ENCODE results near the gene ZSWIM8. TPM values are rescaled to one million over a fixed set of nuclear protein-coding genes. Genes with fewer than 3 reads are reported as not detected.

ZSWIM8 gene
- total RNA-seq, 1 donor from 2014 or later = 46.2 TPM

DNA sequence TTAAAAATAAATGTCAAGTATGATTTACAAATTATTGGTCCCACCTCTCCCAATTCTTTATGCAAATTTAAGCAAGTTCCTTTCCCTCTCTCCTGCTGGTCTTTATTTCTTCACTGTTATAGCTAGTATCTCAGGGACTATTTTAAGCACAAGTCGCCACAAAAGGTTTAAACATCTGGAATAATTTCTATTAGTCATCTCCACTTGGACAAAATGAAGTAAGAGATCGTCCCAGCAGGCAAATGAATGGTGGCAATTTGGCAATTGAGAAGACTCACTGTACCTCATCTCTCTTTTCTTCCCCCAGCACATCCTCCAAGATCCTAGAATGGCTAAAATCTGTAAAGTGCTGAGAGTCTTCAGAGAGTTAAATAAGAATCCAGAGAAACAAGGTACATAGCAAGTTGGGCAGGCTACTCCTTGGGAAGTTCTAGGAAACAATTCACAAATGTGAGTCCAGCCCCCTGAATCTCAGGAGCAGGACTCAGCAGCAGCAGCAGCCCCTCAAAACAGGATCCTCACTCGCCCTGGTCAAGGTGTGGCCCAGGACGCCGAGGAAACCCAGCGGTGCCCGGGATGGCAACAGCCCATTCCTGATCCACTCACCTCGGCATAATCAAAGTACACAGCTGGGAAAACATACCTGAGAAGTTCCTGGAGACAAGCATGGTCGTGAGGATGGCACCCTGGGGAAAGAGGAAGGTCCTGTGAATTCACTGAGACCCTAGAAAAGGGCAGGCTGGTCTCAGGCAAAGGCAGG is 56.3 kb downstream of the ZSWIM8 start:
- TF ChIP-seq CTCF (IDR thresholded peaks at IDR 0.05; ENCODE audit: borderline replicate concordance) = no peak
- Histone ChIP-seq H3K27ac (replicated peaks) (no peak overlapping the region), H3K36me3 (peaks cover 68% of the 10 kb centered on the region), H3K4me1 (no peaks in the 10 kb centered on the region), H3K27me3 (ENCODE audit: low read depth) (no peaks in the 10 kb centered on the region), H3K4me3 (no peak overlapping the region), H3K9me3 (replicated peaks) (no peaks in the 10 kb centered on the region)
- intact Hi-C loops (cut with micrococcal nuclease) = no loop called here
- no peak for DNase-seq

DNA sequence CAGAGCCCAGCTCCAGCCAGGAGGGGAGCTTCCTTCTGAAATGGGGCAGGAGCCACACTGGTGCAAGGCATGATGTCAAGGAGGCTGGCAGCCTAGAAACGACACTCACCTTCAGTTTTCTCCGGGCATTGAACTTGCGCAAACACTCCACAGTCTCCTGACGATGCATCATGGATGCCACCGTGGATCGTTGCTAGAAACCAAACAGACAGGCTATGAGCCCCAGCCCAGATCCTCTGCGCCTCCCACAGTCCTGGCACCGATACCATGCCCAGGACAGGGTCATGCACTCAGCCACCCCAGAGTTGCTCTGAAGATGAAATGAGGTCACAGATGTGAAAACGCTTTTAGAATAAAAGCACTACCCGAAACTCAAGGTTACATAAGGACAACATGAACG is 56.9 kb downstream of the ZSWIM8 start:
- Histone ChIP-seq H3K9me3 (replicated peaks) (no peaks in the 10 kb centered on the region), H3K36me3 (peaks cover 68% of the 10 kb centered on the region), H3K4me3 (no peak overlapping the region), H3K27me3 (ENCODE audit: low read depth) (no peaks in the 10 kb centered on the region), H3K27ac (replicated peaks) (no peak overlapping the region), H3K4me1 (no peaks in the 10 kb centered on the region)
- TF ChIP-seq CTCF (IDR thresholded peaks at IDR 0.05; ENCODE audit: borderline replicate concordance) = no peak
- no peak for DNase-seq
- intact Hi-C loops (cut with micrococcal nuclease) = no loop called here

DNA sequence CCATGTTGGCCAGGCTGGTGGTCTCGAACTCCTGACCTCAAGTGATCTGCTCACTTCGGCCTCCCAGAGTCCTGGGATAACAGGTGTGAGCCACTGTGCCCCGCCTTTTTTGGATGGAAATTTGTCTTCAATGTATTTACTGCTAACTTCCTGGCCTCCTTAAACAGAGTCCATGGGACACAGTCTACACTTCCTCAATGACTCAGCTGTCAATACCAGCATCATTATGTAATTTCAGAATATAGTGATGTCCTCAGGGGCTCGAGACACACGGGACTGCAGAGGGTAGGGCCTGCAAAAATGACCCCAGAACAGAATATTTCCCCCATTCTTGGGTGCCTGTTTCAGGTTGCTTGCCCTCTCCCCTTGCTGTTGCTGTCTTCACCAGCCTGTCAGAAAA is 57.9 kb downstream of the ZSWIM8 start:
- peaks cover 68% of the 10 kb centered on the region for H3K36me3 ChIP-seq
- intact Hi-C loops (cut with micrococcal nuclease) = no loop called here

DNA sequence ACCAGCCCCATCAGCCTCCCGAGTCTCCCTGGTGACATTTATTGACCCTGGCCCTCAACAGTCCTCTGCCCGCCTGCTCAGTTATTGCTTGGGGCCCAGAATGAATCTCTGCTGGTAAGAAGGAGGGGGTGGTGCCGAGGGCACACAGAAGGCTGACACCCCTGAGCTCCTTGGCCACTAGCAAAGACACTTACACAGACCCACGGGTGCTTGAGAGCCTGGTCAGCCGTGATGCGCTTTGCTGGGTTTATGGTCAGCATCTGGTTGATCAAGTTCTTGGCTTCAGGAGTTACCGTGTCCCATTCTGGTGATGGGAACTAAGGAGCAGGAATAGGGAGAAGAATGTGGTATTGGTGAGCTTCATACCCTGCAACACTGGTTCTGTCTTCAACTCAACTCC is 61.6 kb downstream of the ZSWIM8 start:
- H3K4me1 ChIP-seq = peaks cover 34% of the 10 kb centered on the region
- no peaks in the 10 kb centered on the region for H3K9me3 ChIP-seq (replicated peaks)
- intact Hi-C loops (cut with micrococcal nuclease) = loop anchor here (5.0 kb wide), 1 partner anchor 35 kb away; no protein-coding TSS in a partner anchor
- H3K36me3 ChIP-seq = peaks cover 57% of the 10 kb centered on the region
- TF ChIP-seq CTCF (IDR thresholded peaks at IDR 0.05; ENCODE audit: borderline replicate concordance) = no peak
- no peaks in the 10 kb centered on the region for H3K27me3 ChIP-seq (ENCODE audit: low read depth)
- no peak for DNase-seq
- H3K4me3 ChIP-seq = no peak overlapping the region
- no peak overlapping the region for H3K27ac ChIP-seq (replicated peaks)

More for the DNA sequence above, 57.9 kb downstream of the ZSWIM8 start:
- Histone ChIP-seq H3K27me3 (ENCODE audit: low read depth) (no peaks in the 10 kb centered on the region), H3K4me3 (no peak overlapping the region), H3K9me3 (replicated peaks) (no peaks in the 10 kb centered on the region), H3K4me1 (peaks cover 5% of the 10 kb centered on the region), H3K27ac (replicated peaks) (no peak overlapping the region)
- no peak for TF ChIP-seq CTCF (IDR thresholded peaks at IDR 0.05; ENCODE audit: borderline replicate concordance)
- no peak for DNase-seq

GRCh38 chr10:73848821-73849489 is 63.5 kb downstream of the ZSWIM8 start:
- no peaks in the 10 kb centered on the region for H3K27me3 ChIP-seq (ENCODE audit: low read depth)
- DNase-seq = peak; percentile 85
- H3K36me3 ChIP-seq = peaks cover 56% of the 10 kb centered on the region
- intact Hi-C loops (cut with micrococcal nuclease) = loop anchor here (5.0 kb wide), 1 partner anchor 33 kb away; no protein-coding TSS in a partner anchor
- H3K4me3 ChIP-seq = peak overlapping the region; percentile 19
- peak overlapping the region; percentile 72 for H3K27ac ChIP-seq (replicated peaks)
- H3K4me1 ChIP-seq = peaks cover 34% of the 10 kb centered on the region
- no peaks in the 10 kb centered on the region for H3K9me3 ChIP-seq (replicated peaks)
- peak; percentile 100 for TF ChIP-seq CTCF (IDR thresholded peaks at IDR 0.05; ENCODE audit: borderline replicate concordance)
